Activated CD8-positive, alpha-beta T cell treated with anti-CD3 and anti-CD28 coated beads, Interleukin-2, amount 10 ng/mL, durations not matched to agents 7 days and 5 days (primary cell): ENCODE measurements around the gene CADPS2. TPM values are rescaled to one million over a fixed set of nuclear protein-coding genes. Genes with fewer than 3 reads are reported as not detected.

Source experiments
- ATAC-seq: fragments of 150-1000 bp; cut with Tn5 transposase; one replicate; pipeline ENCODE4 v1.10.0; 2021; ENCODE audit warnings: moderate library complexity
- CTCF ChIA-PET: fragments of 350-600 bp; sonication (Branson Sonifier 250); formaldehyde crosslinking; loops from one replicate; lab custom pipeline; 2021; ENCODE audit warnings: antibody characterized with exemption; lab: Charles Lee
- POLR2A ChIA-PET: fragments of 350-600 bp; sonication (Branson Sonifier 250); formaldehyde crosslinking; loops from one replicate; lab custom pipeline; 2021; ENCODE audit warnings: antibody characterized with exemption; lab: Charles Lee
- DNase-seq: peaks from one replicate; pipeline ENCODE4 v3.0.0-alpha.2; 2020
- H3K27ac Mint-ChIP-seq: one replicate; pipeline ENCODE4 v1.8.0; 2021; ENCODE audit warnings: mild to moderate bottlenecking, mixed read lengths
- H3K27me3 Mint-ChIP-seq: one replicate; pipeline ENCODE4 v1.8.0; 2021; ENCODE audit warnings: low read depth, mixed read lengths
- H3K36me3 Mint-ChIP-seq: one replicate; pipeline ENCODE4 v1.8.0; 2021; ENCODE audit warnings: low read depth, mixed read lengths
- H3K4me1 Mint-ChIP-seq: one replicate; pipeline ENCODE4 v1.8.0; 2021; ENCODE audit warnings: low read depth, mixed read lengths
- H3K4me3 Mint-ChIP-seq: one replicate; pipeline ENCODE4 v1.8.0; 2021; ENCODE audit warnings: mild to moderate bottlenecking, mixed read lengths
- H3K9me3 Mint-ChIP-seq: one replicate; pipeline ENCODE4 v1.8.0; 2022; ENCODE audit warnings: mixed read lengths; ENCODE audit not compliant: insufficient read depth
- total RNA-seq, 2 experiments: library from RNA; stranded (reverse); gene quantifications; one replicate each; pipeline ENCODE4 v1.2.3, GENCODE V29; 2021

The CADPS2 gene
- total RNA-seq, 2 experiments from 2014 or later = not detected

DNA sequence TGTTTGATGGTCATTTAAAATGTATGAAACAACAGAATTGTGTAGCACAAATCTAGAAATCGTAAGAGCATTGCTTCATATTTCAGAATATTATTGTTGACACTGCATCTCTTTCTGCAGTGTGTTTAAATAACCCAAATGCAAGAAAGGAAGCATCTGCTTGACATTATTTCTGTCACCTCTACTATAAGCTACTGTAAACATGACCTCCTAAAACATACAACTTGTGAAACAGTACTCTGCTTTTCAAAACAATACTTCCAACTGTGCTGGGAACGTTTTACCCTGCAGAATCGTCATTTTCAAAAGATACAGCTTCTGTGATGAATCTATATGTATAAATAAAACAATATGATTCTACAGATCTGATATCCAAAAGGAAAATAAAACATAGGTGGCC is 269.3 kb downstream of the CADPS2 start:
- Mint-ChIP-seq H3K27me3 (no peaks in the 10 kb centered on the region), H3K27ac (no peak overlapping the region), H3K4me3 (no peak overlapping the region), H3K36me3 (no peaks in the 10 kb centered on the region), H3K4me1 (no peaks in the 10 kb centered on the region), H3K9me3 (no peaks in the 10 kb centered on the region)
- ChIA-PET CTCF (no interaction called here), POLR2A (no interaction called here)
- DNase-seq = no peak
- no peak for ATAC-seq

GRCh38 chr7:122605929-122606328 is 280.3 kb downstream of the CADPS2 start:
- Mint-ChIP-seq H3K4me3 (no peak overlapping the region), H3K4me1 (no peaks in the 10 kb centered on the region), H3K27ac (no peak overlapping the region), H3K36me3 (no peaks in the 10 kb centered on the region), H3K9me3 (peaks cover 9% of the 10 kb centered on the region), H3K27me3 (no peaks in the 10 kb centered on the region)
- POLR2A ChIA-PET = no interaction called here
- CTCF ChIA-PET = no interaction called here
- DNase-seq (no peak), ATAC-seq (no peak)

- DNase-seq (no peak), ATAC-seq (no peak)
- H3K4me1 Mint-ChIP-seq = no peaks in the 10 kb centered on the region
- H3K4me3 Mint-ChIP-seq = no peak overlapping the region
- no peaks in the 10 kb centered on the region for H3K27me3 Mint-ChIP-seq
- ChIA-PET POLR2A (no interaction called here), CTCF (no interaction called here)
- H3K36me3 Mint-ChIP-seq = no peaks in the 10 kb centered on the region
- peaks cover 9% of the 10 kb centered on the region for H3K9me3 Mint-ChIP-seq
- no peak overlapping the region for H3K27ac Mint-ChIP-seq
These were observed 282.0 kb downstream of the CADPS2 start for GRCh38 chr7:122604251-122604650.

DNA sequence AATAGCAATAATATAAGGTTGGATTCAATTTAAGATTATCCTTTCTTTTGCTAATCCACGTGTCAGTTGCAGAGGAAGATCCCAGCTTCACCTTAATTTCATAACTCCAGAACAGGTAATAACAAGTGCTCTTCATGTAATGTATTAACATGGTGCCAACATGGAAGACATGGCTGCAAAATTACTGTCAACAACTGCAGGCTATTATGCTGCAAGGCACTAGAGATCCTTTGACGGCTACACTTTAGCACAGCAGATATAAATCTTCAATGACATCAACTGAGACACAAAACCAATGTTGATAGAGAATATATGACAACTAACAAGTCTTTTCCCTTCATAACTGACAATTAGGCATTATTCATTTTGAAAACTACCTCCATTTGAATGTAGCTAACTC is 283.5 kb downstream of the CADPS2 start:
- H3K27me3 Mint-ChIP-seq = no peaks in the 10 kb centered on the region
- no peak overlapping the region for H3K27ac Mint-ChIP-seq
- ChIA-PET CTCF (no interaction called here), POLR2A (no interaction called here)
- no peak overlapping the region for H3K4me3 Mint-ChIP-seq
- no peaks in the 10 kb centered on the region for H3K36me3 Mint-ChIP-seq
- no peaks in the 10 kb centered on the region for H3K4me1 Mint-ChIP-seq
- peaks cover 9% of the 10 kb centered on the region for H3K9me3 Mint-ChIP-seq
- ATAC-seq (no peak), DNase-seq (no peak)

DNA sequence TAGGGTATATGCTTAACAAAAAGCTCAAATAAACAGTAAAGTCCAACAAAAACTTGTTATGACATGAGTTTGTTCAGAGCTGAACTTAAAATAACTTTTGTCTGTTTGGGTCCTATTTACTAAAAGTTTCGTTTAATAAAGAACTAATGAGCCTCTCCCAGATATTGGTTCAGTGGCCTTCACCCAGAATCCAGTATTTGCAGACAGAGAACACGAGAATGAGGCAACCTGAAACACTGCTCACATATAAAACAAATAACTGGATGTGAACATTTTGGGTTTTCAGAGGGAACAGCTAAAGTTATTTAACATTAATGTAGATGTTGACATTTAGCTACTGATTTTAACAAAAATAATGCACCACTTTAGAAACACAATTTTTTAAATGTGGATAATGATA is 285.6 kb downstream of the CADPS2 start:
- Mint-ChIP-seq H3K4me3 (no peak overlapping the region), H3K27ac (no peak overlapping the region), H3K9me3 (no peaks in the 10 kb centered on the region), H3K36me3 (no peaks in the 10 kb centered on the region), H3K4me1 (no peaks in the 10 kb centered on the region), H3K27me3 (no peaks in the 10 kb centered on the region)
- POLR2A ChIA-PET = interaction anchor here (0.6 kb wide), 1 partner anchor 858 kb away, joined by 3 read pairs; no protein-coding TSS in a partner anchor
- no peak for ATAC-seq
- DNase-seq = no peak
- CTCF ChIA-PET = no interaction called here

GRCh38 chr7:122600042-122600441 is 286.2 kb downstream of the CADPS2 start:
- Mint-ChIP-seq H3K27me3 (no peaks in the 10 kb centered on the region), H3K9me3 (no peaks in the 10 kb centered on the region), H3K4me1 (no peaks in the 10 kb centered on the region), H3K27ac (no peak overlapping the region), H3K36me3 (no peaks in the 10 kb centered on the region), H3K4me3 (no peak overlapping the region)
- DNase-seq (no peak), ATAC-seq (no peak)
- ChIA-PET CTCF (no interaction called here), POLR2A (no interaction called here)

- H3K9me3 Mint-ChIP-seq = no peaks in the 10 kb centered on the region
- no peaks in the 10 kb centered on the region for H3K4me1 Mint-ChIP-seq
- no peaks in the 10 kb centered on the region for H3K36me3 Mint-ChIP-seq
- DNase-seq (no peak), ATAC-seq (no peak)
- no peaks in the 10 kb centered on the region for H3K27me3 Mint-ChIP-seq
- POLR2A ChIA-PET = no interaction called here
- CTCF ChIA-PET = no interaction called here
- no peak overlapping the region for H3K4me3 Mint-ChIP-seq
- H3K27ac Mint-ChIP-seq = no peak overlapping the region
These were observed 289.0 kb downstream of the CADPS2 start for GRCh38 chr7:122597277-122597676.

DNA sequence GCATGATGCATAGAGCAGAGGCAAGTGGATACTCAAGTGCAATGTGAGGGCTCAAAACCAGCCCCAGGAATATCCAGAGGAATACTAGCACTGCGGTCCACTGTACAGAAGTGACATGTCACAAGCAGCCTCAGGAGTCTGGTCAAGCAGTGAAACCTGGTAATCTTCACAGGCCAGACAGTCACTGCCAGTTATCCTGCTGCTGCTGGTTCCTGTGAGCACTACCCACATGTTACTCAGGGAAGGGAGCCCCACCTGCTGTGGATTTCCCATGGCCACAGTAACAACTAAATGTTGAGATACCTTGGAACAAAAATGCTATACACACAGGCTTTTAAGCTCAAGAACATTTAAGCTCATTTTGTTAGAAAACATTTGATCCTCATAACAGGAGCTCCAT is 290.4 kb downstream of the CADPS2 start:
- Mint-ChIP-seq H3K9me3 (no peaks in the 10 kb centered on the region), H3K27me3 (no peaks in the 10 kb centered on the region), H3K27ac (no peak overlapping the region), H3K36me3 (no peaks in the 10 kb centered on the region), H3K4me3 (no peak overlapping the region), H3K4me1 (no peaks in the 10 kb centered on the region)
- ChIA-PET CTCF (no interaction called here), POLR2A (no interaction called here)
- DNase-seq = no peak
- ATAC-seq = no peak

GRCh38 chr7:122588621-122589020 is 297.6 kb downstream of the CADPS2 start:
- Mint-ChIP-seq H3K9me3 (no peaks in the 10 kb centered on the region), H3K27me3 (no peaks in the 10 kb centered on the region), H3K4me3 (no peak overlapping the region), H3K27ac (no peak overlapping the region), H3K36me3 (no peaks in the 10 kb centered on the region), H3K4me1 (no peaks in the 10 kb centered on the region)
- CTCF ChIA-PET = no interaction called here
- POLR2A ChIA-PET = no interaction called here
- ATAC-seq (no peak), DNase-seq (no peak)

DNA sequence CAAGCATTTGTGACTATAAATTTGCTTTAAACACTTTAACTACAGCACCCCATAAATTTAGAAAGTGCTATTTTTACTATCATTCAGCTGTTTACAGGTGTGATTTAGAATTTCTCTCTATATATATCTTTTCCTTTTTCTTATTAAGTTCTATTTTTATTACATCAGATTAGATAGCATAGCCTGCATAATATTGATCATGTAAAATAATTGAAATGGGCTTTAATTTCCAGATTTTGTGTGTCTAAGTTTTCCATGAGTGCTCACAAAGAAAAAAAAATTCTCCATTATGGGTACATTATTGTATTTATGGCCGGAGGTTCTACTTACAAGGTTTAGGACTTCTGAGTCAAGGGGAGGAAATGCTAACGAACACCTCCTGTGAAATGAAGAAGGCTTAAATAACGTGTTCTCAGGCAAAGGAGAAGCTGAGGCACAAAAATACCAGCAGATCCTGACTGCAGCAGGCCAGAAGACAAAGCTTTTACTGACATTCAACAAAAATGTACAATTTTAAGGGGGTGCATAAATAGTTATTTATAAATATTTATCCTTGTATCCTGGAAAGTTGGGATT is 301.5 kb downstream of the CADPS2 start:
- Mint-ChIP-seq H3K9me3 (no peaks in the 10 kb centered on the region), H3K4me3 (no peak overlapping the region), H3K36me3 (no peaks in the 10 kb centered on the region), H3K27ac (no peak overlapping the region), H3K4me1 (no peaks in the 10 kb centered on the region), H3K27me3 (no peaks in the 10 kb centered on the region)
- DNase-seq (no peak), ATAC-seq (no peak)
- ChIA-PET POLR2A (no interaction called here), CTCF (no interaction called here)

DNA sequence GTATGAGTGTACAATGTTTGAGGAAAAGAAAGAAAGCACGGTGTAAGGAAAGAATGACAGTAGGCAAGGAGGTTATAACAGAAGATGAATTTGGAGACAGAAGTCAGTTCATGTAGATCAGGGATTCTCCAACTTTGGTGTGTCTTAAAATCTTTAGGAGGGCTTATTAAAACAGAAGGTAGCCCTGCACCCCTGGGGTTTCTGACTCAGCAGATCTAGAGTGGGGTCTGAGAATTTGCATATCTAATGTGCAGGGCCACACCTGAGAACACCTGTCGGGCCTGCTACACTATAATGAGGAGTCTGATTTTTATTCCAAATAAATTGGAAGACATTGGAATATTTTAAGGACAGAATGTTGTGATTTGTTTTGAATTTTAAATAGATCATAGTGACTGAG is 307.9 kb downstream of the CADPS2 start:
- no peak for ATAC-seq
- H3K4me3 Mint-ChIP-seq = no peak overlapping the region
- no peaks in the 10 kb centered on the region for H3K36me3 Mint-ChIP-seq
- no peak overlapping the region for H3K27ac Mint-ChIP-seq
- POLR2A ChIA-PET = no interaction called here
- CTCF ChIA-PET = no interaction called here
- no peak for DNase-seq
- no peaks in the 10 kb centered on the region for H3K9me3 Mint-ChIP-seq
- no peaks in the 10 kb centered on the region for H3K27me3 Mint-ChIP-seq
- no peaks in the 10 kb centered on the region for H3K4me1 Mint-ChIP-seq

GRCh38 chr7:122577449-122578003 is 308.7 kb downstream of the CADPS2 start:
- no peaks in the 10 kb centered on the region for H3K36me3 Mint-ChIP-seq
- ChIA-PET POLR2A (no interaction called here), CTCF (no interaction called here)
- H3K9me3 Mint-ChIP-seq = no peaks in the 10 kb centered on the region
- H3K4me1 Mint-ChIP-seq = no peaks in the 10 kb centered on the region
- no peak overlapping the region for H3K4me3 Mint-ChIP-seq
- no peak overlapping the region for H3K27ac Mint-ChIP-seq
- ATAC-seq (no peak), DNase-seq (no peak)
- H3K27me3 Mint-ChIP-seq = no peaks in the 10 kb centered on the region

GRCh38 chr7:122572706-122573105 is 313.6 kb downstream of the CADPS2 start:
- DNase-seq (no peak), ATAC-seq (no peak)
- no peak overlapping the region for H3K4me3 Mint-ChIP-seq
- H3K27ac Mint-ChIP-seq = no peak overlapping the region
- H3K4me1 Mint-ChIP-seq = no peaks in the 10 kb centered on the region
- H3K27me3 Mint-ChIP-seq = no peaks in the 10 kb centered on the region
- ChIA-PET POLR2A (no interaction called here), CTCF (no interaction called here)
- H3K9me3 Mint-ChIP-seq = no peaks in the 10 kb centered on the region
- H3K36me3 Mint-ChIP-seq = no peaks in the 10 kb centered on the region
